Neural progenitor cell (in vitro differentiated cells): ENCODE results near the gene ARL11. TPM values are rescaled to one million over a fixed set of nuclear protein-coding genes. Genes with fewer than 3 reads are reported as not detected.

ENCODE experiments used
- DNase-seq: peaks from one replicate; pipeline ENCODE4 v3.0.0-alpha.2; 2016; ENCODE audit warnings: low spot score
- H2AFZ ChIP-seq: fragments of 200-600 bp; sonication (generic); replicated peaks from 2 replicates; pipeline ENCODE4 v1.6.1; 2016; ENCODE audit warnings: antibody characterized with exemption
- H3F3A ChIP-seq: fragments of 200-600 bp; sonication (generic); 2 replicates; pipeline ENCODE4 v1.6.1; 2016; ENCODE audit warnings: antibody characterized with exemption, low read depth
- H3K27ac ChIP-seq: fragments of 200-600 bp; sonication (generic); 2 replicates; pipeline ENCODE4 v1.5.1; 2016; ENCODE audit warnings: mild to moderate bottlenecking
- H3K27me3 ChIP-seq: fragments of 200-600 bp; sonication (generic); 2 replicates; pipeline ENCODE4 v1.6.1; 2016; ENCODE audit warnings: mild to moderate bottlenecking, moderate library complexity
- H3K36me3 ChIP-seq: fragments of 200-600 bp; sonication (generic); 2 replicates; pipeline ENCODE4 v1.5.1; 2016
- H3K4me1 ChIP-seq: fragments of 200-600 bp; sonication (generic); 2 replicates; pipeline ENCODE4 v1.6.1; 2016; ENCODE audit warnings: mixed run types
- H3K4me2 ChIP-seq: fragments of 200-600 bp; sonication (generic); 2 replicates; pipeline ENCODE4 v1.6.1; 2016
- H3K4me3 ChIP-seq: fragments of 200-600 bp; sonication (generic); 2 replicates; pipeline ENCODE4 v1.5.1; 2016
- H3K79me2 ChIP-seq: fragments of 200-600 bp; sonication (generic); 2 replicates; pipeline ENCODE4 v1.6.1; 2016; ENCODE audit warnings: low read depth
- H3K9ac ChIP-seq: fragments of 200-600 bp; sonication (generic); 2 replicates; pipeline ENCODE4 v1.6.1; 2016
- H3K9me3 ChIP-seq: fragments of 200-600 bp; sonication (generic); 2 replicates; pipeline ENCODE4 v1.5.1; 2016; ENCODE audit warnings: low read depth
- H4K20me1 ChIP-seq: fragments of 200-600 bp; sonication (generic); 2 replicates; pipeline ENCODE4 v1.6.1; 2016; ENCODE audit warnings: low read depth
- H3K27ac Mint-ChIP-seq: 3 replicates; pipeline ENCODE4 v1.8.0; 2021; ENCODE audit warnings: mixed read lengths
- H3K27me3 Mint-ChIP-seq: 2 replicates; pipeline ENCODE4 v1.8.0; 2022; ENCODE audit warnings: low read depth, mild to moderate bottlenecking, inconsistent platforms, moderate library complexity, mixed read lengths; ENCODE audit not compliant: insufficient read depth
- H3K36me3 Mint-ChIP-seq: 3 replicates; pipeline ENCODE4 v1.8.0; 2021; ENCODE audit warnings: mixed read lengths
- H3K4me1 Mint-ChIP-seq: 3 replicates; pipeline ENCODE4 v1.8.0; 2021; ENCODE audit warnings: mixed read lengths
- H3K4me3 Mint-ChIP-seq: 3 replicates; pipeline ENCODE4 v1.8.0; 2021; ENCODE audit warnings: mild to moderate bottlenecking, moderate library complexity, mixed read lengths
- H3K9me3 Mint-ChIP-seq: 3 replicates; pipeline ENCODE4 v1.8.0; 2020; ENCODE audit warnings: mixed read lengths
- CTCF ChIP-seq: fragments of 200-600 bp; sonication (generic); IDR thresholded peaks from 2 replicates; pipeline ENCODE4 v1.5.1; 2017; ENCODE audit warnings: antibody characterized with exemption, mild to moderate bottlenecking
- EZH2 ChIP-seq: fragments of 200-600 bp; sonication (generic); IDR thresholded peaks from 2 replicates; pipeline ENCODE4 v1.6.1; 2017; ENCODE audit warnings: antibody characterized with exemption, mild to moderate bottlenecking, moderate library complexity
- EZH2phosphoT487 ChIP-seq: fragments of 200-600 bp; sonication (generic); IDR thresholded peaks from 2 replicates; pipeline ENCODE4 v1.6.1; 2017; ENCODE audit warnings: antibody characterized with exemption
- total RNA-seq: library from RNA; depleted of rRNA; stranded (reverse); fragments of >200 nt; gene quantifications from 2 replicates; pipeline ENCODE4 v1.2.3, GENCODE V29; 2015; ENCODE audit warnings: low replicate concordance

Gene ARL11
- total RNA-seq, 1 donor from 2014 or later, result 0.06 TPM

- peaks cover 7% of the 10 kb centered on the region for H3K4me1 ChIP-seq
- H3F3A ChIP-seq, result peaks cover 8% of the 10 kb centered on the region
- Mint-ChIP-seq H3K27ac (no peak overlapping the region), H3K27me3 (peaks cover 6% of the 10 kb centered on the region), H3K9me3 (no peaks in the 10 kb centered on the region), H3K4me1 (peaks cover 33% of the 10 kb centered on the region), H3K36me3 (peaks cover 2% of the 10 kb centered on the region), H3K4me3 (no peak overlapping the region)
- TF ChIP-seq CTCF (no peak), EZH2 (no peak), EZH2phosphoT487 (no peak)
- peaks cover 15% of the 10 kb centered on the region for H4K20me1 ChIP-seq
- H3K36me3 ChIP-seq, result no peaks in the 10 kb centered on the region
- no peak overlapping the region for H3K4me3 ChIP-seq
- H3K27ac ChIP-seq, result no peak overlapping the region
- no peaks in the 10 kb centered on the region for H3K79me2 ChIP-seq
- no peak overlapping the region for H3K4me2 ChIP-seq
- H3K9me3 ChIP-seq, result no peaks in the 10 kb centered on the region
- H3K27me3 ChIP-seq, result peaks cover 13% of the 10 kb centered on the region
- no peak overlapping the region for H2AFZ ChIP-seq
- no peak for DNase-seq
- H3K9ac ChIP-seq, result no peak overlapping the region
These were observed 25.2 kb downstream of the ARL11 start for GRCh38 chr13:49653478-49653877.

- Histone ChIP-seq H3K9me3 (no peaks in the 10 kb centered on the region), H3K79me2 (no peaks in the 10 kb centered on the region), H2AFZ (no peak overlapping the region), H3K4me2 (no peak overlapping the region), H3K4me1 (peaks cover 7% of the 10 kb centered on the region), H3K27ac (no peak overlapping the region), H4K20me1 (peaks cover 18% of the 10 kb centered on the region), H3K9ac (no peak overlapping the region), H3K4me3 (no peak overlapping the region), H3F3A (peaks cover 8% of the 10 kb centered on the region), H3K27me3 (peaks cover 18% of the 10 kb centered on the region), H3K36me3 (no peaks in the 10 kb centered on the region)
- Mint-ChIP-seq H3K4me1 (peaks cover 33% of the 10 kb centered on the region), H3K9me3 (no peaks in the 10 kb centered on the region), H3K27me3 (peaks cover 6% of the 10 kb centered on the region), H3K4me3 (no peak overlapping the region), H3K27ac (no peak overlapping the region), H3K36me3 (peaks cover 2% of the 10 kb centered on the region)
- no peak for DNase-seq
- no peak for TF ChIP-seq EZH2
- no peak for TF ChIP-seq CTCF
- TF ChIP-seq EZH2phosphoT487, result no peak
These were observed 25.7 kb downstream of the ARL11 start for GRCh38 chr13:49654011-49654410.

DNA sequence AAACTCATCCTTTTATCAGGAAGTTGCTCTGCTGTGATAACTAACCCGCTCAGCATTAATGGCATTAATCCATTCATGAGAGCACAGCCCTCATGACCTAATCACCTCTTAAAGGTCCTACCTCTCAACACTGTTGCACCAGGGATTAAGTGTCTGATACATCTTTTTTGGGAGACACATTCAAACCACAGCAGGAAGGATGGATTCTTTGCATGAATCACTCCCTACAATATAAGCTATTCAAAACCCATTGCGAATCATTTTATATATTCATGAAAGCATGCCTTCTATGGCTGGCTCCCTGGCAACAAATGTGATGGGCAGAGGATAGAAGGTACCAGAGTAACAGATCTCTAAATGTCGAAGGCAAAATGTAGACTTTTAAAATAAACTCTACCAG, 27.6 kb downstream of the ARL11 start:
- H3F3A ChIP-seq, result peaks cover 8% of the 10 kb centered on the region
- peaks cover 33% of the 10 kb centered on the region for H3K4me1 Mint-ChIP-seq
- DNase-seq, result no peak
- no peaks in the 10 kb centered on the region for H3K9me3 ChIP-seq
- peaks cover 6% of the 10 kb centered on the region for H3K27me3 Mint-ChIP-seq
- no peak overlapping the region for H3K4me3 ChIP-seq
- H3K36me3 Mint-ChIP-seq, result peaks cover 9% of the 10 kb centered on the region
- H3K9ac ChIP-seq, result no peak overlapping the region
- H3K36me3 ChIP-seq, result no peaks in the 10 kb centered on the region
- H3K4me3 Mint-ChIP-seq, result no peak overlapping the region
- no peaks in the 10 kb centered on the region for H3K9me3 Mint-ChIP-seq
- H3K4me2 ChIP-seq, result no peak overlapping the region
- TF ChIP-seq CTCF (no peak), EZH2 (no peak), EZH2phosphoT487 (no peak)
- H4K20me1 ChIP-seq, result peaks cover 29% of the 10 kb centered on the region
- H2AFZ ChIP-seq, result no peak overlapping the region
- peaks cover 34% of the 10 kb centered on the region for H3K27me3 ChIP-seq
- H3K27ac ChIP-seq, result no peak overlapping the region
- no peaks in the 10 kb centered on the region for H3K79me2 ChIP-seq
- H3K27ac Mint-ChIP-seq, result peak overlapping the region; percentile 9
- H3K4me1 ChIP-seq, result peaks cover 7% of the 10 kb centered on the region
